COR-L47 (cell line): ENCODE results near the gene TRIM65.
A peak's percentile ranks its signal among the peaks of the same experiment; 100 is the strongest.
"Not testable (repeated sequence)": the region's sequence is repeated elsewhere in the genome, so short reads cannot be mapped to it uniquely, and the experiment has no call there.

Experiments used
- DNase-seq: peaks from one replicate; lab custom pipeline; 2025; lab: John Stamatoyannopoulos, UW

TRIM65 gene

GRCh38 chr17:75876190-75876937 is 20.4 kb downstream of the TRIM65 start:
- no peak for DNase-seq

- DNase-seq = peak; percentile 93
These were observed 20.9 kb downstream of the TRIM65 start for GRCh38 chr17:75875940-75876189.

GRCh38 chr17:75875182-75875939 is 21.4 kb downstream of the TRIM65 start:
- peak; percentile 93 for DNase-seq

- DNase-seq = no peak
These were observed 22.2 kb downstream of the TRIM65 start for GRCh38 chr17:75874323-75875181.

GRCh38 chr17:75873587-75874322 is 23.0 kb downstream of the TRIM65 start:
- DNase-seq = no peak

GRCh38 chr17:75872434-75873351 is 24.1 kb downstream of the TRIM65 start:
- peak; percentile 49 for DNase-seq

- not testable (repeated sequence) for DNase-seq
These were observed 26.5 kb downstream of the TRIM65 start for GRCh38 chr17:75870228-75870627.

GRCh38 chr17:75869282-75870141 is 27.2 kb downstream of the TRIM65 start:
- DNase-seq = peak; percentile 22

GRCh38 chr17:75868730-75869281 is 27.9 kb downstream of the TRIM65 start:
- DNase-seq = not testable (repeated sequence)

- DNase-seq = not testable (repeated sequence)
These were observed 31.2 kb downstream of the TRIM65 start for GRCh38 chr17:75865404-75866188.

GRCh38 chr17:75864887-75865286 is 31.9 kb downstream of the TRIM65 start:
- DNase-seq = not testable (repeated sequence)

GRCh38 chr17:75864448-75864871 is 32.3 kb downstream of the TRIM65 start:
- DNase-seq = peak; percentile 14

- no peak for DNase-seq
These were observed 34.8 kb downstream of the TRIM65 start for GRCh38 chr17:75861927-75862317.

GRCh38 chr17:75859358-75859757 is 37.4 kb downstream of the TRIM65 start:
- DNase-seq = not testable (repeated sequence)

- no peak for DNase-seq
These were observed 40.5 kb downstream of the TRIM65 start for GRCh38 chr17:75856062-75856756.

GRCh38 chr17:75855310-75856061 is 41.3 kb downstream of the TRIM65 start, which contains the start of gene WBP2:
WBP2 (minus strand) TSS chr17:75855335; CDS start chr17:75855297, 38 bp downstream.
- peak; percentile 99 for DNase-seq

GRCh38 chr17:75854881-75855309 is 41.9 kb downstream of the TRIM65 start:
- DNase-seq = no peak
